AG10803 (cell line): ENCODE results near the gene CSRP2.

ENCODE experiments used
- DNase-seq: peaks from one replicate; pipeline ENCODE4 v3.0.0; 2010; ENCODE audit warnings: low read depth
- H3K4me3 ChIP-seq: 2 replicates; pipeline ENCODE4 v1.5.1; 2011; ENCODE audit warnings: mild to moderate bottlenecking, low read length, control low read depth
- TF ChIP-seq, protein P1 (sequence below): conservative IDR thresholded peaks from 2 replicates; pipeline ENCODE4 v1.5.1; 2011; ENCODE audit warnings: mild to moderate bottlenecking, low read length, control low read depth, inconsistent platforms

CSRP2 gene

DNA sequence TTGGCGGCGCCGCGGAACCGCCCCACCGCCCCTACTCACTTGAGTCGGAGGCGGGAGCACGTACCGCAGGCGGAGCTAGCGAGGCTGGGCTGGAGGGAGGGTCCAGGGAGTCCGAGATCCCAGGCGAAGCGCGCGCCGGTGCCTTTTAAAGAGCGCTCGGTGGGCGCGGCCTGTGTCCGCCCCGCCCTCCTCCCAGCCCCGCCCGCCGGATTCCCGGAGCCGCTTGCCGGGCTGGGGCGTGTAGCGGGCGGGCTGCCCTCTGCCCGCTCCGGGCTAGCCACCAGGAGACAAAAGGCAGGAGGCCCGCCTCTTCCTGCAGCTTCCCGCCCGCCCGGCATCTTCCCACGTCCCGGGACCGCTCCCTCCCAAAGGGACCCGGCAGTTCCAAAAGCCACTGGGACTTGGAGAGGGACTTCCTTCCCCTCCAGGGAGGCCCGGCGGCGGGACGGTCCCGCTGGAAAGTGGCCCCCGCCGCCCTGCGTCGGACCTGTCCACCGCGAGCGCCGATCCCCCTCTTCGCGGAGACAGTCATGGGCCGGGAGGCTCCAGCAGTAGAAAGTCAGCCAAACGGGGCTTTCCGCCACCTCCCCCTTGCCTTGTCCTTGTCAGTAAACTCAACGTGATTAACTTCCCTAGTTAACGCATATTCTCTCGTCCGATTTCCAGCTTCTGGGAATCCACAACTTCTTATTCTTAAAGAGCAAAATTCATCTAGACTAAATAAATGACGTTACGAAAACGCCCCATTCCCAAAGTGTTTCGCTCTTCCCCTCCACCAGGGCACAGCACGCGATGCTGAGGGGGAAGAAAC is at the start of gene CSRP2:
Gene CSRP2 (minus strand): TSS at position 121 of the 811 bp plus-strand sequence. CDS start 12,759 bp downstream, outside the sequence.
- TF ChIP-seq, protein P1, sequence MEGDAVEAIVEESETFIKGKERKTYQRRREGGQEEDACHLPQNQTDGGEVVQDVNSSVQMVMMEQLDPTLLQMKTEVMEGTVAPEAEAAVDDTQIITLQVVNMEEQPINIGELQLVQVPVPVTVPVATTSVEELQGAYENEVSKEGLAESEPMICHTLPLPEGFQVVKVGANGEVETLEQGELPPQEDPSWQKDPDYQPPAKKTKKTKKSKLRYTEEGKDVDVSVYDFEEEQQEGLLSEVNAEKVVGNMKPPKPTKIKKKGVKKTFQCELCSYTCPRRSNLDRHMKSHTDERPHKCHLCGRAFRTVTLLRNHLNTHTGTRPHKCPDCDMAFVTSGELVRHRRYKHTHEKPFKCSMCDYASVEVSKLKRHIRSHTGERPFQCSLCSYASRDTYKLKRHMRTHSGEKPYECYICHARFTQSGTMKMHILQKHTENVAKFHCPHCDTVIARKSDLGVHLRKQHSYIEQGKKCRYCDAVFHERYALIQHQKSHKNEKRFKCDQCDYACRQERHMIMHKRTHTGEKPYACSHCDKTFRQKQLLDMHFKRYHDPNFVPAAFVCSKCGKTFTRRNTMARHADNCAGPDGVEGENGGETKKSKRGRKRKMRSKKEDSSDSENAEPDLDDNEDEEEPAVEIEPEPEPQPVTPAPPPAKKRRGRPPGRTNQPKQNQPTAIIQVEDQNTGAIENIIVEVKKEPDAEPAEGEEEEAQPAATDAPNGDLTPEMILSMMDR = peak; percentile 53
- peak; percentile 88 for DNase-seq
- peak within 1 kb of the TSS; percentile 89 for H3K4me3 ChIP-seq

DNA sequence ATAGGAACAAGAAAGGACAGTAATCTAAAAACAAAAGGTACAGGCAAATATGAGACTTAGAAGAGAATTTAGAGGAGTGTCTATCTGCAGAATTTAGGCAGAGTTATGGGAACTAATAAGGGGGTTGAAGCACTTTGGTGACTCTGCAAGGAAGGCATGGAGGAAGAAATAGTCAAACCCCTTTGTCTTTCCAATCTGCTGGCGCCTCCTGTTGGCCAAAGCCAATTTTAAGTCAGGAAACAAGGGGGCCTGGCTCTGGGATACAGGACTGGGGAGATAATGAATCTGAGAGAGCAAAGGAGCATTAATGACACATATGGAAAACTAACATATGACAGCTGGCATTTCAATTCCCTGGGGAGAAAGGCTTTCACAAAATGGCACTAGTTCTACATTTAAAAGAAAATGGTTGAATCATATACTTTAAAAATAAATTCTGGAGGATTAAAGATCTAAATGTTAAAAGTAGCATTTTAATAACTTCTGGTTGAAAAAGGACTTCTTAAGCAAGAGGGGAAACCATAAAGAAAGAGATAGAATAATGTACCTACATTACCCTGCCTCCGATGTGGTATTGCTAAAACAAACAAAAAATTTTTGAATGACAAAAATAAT is 48.5 kb upstream of the CSRP2 start:
- H3K4me3 ChIP-seq = no peak overlapping the region
- DNase-seq = peak; percentile 55
- TF ChIP-seq, protein P1 = peak; percentile 64

DNA sequence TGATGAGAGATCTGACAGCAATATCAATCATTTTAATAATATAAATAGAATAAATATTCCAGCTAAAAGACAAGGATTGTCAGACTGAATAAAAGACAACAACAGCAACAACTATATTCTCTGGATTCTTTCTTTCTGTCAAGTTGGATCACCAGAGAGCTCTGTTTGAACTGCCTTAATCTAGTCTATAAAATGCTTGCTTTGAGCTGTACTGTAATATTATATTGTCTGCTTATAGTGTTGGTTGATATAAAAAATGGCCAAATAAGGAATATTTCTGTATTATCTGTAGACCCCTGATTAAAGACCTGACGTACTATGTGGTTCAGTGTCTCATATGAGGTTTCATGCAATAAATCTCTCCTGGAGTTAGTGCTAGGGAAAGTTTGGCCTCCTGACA is 46.3 kb upstream of the CSRP2 start:
- DNase-seq = no peak
- TF ChIP-seq, protein P1 = no peak
- H3K4me3 ChIP-seq = no peak overlapping the region

DNA sequence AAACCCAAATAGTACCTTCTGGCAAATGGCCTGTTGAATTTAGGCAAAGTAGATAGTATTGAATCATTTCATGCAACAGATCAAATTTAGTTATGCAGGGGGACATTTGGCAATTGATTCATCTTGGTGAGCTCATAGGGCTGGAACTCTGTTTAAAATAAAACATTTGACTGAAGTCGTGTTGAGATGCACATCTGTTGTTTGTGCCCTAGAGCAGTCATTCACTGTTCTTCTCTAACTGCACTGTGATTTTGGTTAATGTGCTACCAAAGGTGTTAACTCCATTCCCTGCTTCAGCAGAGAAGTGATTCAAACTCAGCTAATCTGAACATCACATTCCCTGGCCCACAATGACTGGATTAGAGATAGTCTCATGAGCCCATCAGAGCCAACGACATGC is 44.0 kb upstream of the CSRP2 start:
- TF ChIP-seq, protein P1 = no peak
- DNase-seq = no peak
- H3K4me3 ChIP-seq = no peak overlapping the region

DNA sequence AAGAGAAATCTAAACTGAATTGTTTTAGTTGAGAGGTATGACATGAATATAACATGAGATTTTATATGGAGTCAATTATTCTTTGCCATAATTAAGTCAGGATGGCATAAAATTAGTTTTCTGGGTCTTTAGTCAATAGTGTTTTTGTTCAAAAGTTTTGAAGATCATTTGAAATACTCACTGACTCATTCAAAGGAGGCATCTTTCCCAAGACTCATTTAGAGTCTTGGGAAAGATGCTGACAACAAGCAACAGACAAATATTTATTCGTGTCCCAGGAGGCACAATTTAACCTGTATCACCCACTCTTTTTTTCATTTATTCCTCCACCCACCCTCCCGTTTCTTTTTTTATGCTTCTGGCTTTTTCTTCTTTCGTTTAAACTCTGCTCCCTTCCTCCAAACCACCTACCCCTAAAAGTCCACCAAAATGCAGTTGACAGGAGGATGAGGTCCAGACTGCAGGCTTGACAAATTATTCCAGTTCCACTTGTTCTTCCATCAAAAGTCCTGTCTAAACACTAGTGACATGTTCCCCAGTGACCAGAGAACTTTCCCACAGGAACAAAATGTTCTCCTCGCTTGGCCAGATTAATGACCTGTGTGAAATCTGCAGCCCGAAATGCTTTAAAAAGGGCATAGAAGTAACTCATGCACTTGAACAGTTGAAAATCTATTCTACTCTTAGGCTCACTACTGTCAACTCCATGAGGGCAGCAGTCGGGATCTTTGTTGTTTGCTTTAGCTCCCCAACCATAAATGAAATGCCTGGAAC is 43.3 kb upstream of the CSRP2 start:
- peak; percentile 51 for DNase-seq
- no peak overlapping the region for H3K4me3 ChIP-seq
- TF ChIP-seq, protein P1 = no peak

DNA sequence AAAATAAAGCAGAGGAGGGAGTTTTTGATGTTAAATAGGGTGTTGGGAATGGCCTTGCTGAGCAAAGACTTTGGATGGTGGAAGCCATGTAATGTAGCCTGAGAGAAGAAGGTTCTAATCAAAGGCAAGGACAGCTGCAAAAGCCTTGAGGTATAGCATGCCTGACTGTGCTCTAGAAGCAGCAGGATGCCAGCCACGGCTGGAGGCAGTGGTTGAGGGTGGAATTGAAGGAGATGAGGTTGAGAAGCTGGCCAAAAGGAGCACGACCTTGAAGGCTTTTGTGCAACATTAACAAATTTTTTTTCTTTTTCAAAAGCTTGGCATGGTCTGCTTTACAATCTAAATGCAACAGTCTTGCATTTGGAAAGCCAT is 42.3 kb upstream of the CSRP2 start:
- DNase-seq = no peak
- H3K4me3 ChIP-seq = no peak overlapping the region
- TF ChIP-seq, protein P1 = no peak
